ENCODE results near the gene AIFM1. TPM values are rescaled to one million over a fixed set of nuclear protein-coding genes. Genes with fewer than 3 reads are reported as not detected.

Gene AIFM1
- total RNA-seq, 6 donors from 2014 or later = 14.1 to 29.5 (median 21.9) TPM

DNA sequence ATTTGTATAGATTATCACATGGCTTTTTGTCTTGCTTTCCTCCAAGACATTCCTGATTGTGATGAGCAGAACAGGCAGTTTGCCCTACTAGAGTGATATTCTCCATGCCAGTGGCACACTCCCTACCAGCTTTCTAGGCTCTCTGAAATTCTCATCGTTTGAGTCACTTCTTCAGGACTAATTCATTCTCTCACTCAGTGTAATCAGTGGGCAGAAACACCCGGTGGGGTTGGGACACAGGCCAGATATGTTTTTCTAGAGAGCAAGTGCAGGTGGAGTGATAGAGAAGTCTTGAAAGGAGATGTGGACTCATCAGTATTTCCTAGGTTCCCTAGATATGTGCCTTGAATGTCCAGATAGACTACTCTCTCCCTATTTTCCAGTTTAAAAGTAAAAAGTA, 19.2 kb upstream of the AIFM1 start:
- ATAC-seq (ENCODE audit: low FRiP score in 2 of 2) = no peak
- Histone ChIP-seq H3K36me3 (no peaks in the 10 kb centered on the region), H3K27ac (no peak overlapping the region), H3K9me3 (no peaks in the 10 kb centered on the region), H3K4me3 (no peak overlapping the region), H3K27me3 (no peaks in the 10 kb centered on the region), H3K4me1 (no peaks in the 10 kb centered on the region)
- WGBS, 2 donors = 27 to 40% methylated on average over 2 of the region's 2 CpGs
- TF ChIP-seq, protein P1, sequence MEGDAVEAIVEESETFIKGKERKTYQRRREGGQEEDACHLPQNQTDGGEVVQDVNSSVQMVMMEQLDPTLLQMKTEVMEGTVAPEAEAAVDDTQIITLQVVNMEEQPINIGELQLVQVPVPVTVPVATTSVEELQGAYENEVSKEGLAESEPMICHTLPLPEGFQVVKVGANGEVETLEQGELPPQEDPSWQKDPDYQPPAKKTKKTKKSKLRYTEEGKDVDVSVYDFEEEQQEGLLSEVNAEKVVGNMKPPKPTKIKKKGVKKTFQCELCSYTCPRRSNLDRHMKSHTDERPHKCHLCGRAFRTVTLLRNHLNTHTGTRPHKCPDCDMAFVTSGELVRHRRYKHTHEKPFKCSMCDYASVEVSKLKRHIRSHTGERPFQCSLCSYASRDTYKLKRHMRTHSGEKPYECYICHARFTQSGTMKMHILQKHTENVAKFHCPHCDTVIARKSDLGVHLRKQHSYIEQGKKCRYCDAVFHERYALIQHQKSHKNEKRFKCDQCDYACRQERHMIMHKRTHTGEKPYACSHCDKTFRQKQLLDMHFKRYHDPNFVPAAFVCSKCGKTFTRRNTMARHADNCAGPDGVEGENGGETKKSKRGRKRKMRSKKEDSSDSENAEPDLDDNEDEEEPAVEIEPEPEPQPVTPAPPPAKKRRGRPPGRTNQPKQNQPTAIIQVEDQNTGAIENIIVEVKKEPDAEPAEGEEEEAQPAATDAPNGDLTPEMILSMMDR (IDR thresholded peaks at IDR 0.05) = no peak
- TF ChIP-seq POLR2AphosphoS5 (IDR thresholded peaks at IDR 0.05) (no peak), POLR2A (IDR thresholded peaks at IDR 0.05) (no peak), EP300 (IDR thresholded peaks at IDR 0.05) (no peak)
- DNase-seq = no peak

DNA sequence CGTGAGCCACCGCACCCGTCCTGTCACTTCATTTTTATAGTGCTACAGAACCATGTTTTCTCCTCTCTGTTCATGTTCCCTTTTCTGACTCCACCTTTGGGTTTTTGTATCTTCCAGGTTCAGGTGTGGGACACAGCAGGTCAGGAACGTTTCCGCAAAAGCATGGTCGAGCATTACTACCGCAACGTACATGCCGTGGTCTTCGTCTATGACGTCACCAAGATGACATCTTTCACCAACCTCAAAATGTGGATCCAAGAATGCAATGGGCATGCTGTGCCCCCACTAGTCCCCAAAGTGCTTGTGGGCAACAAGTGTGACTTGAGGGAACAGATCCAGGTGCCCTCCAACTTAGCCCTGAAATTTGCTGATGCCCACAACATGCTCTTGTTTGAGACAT, 18.5 kb upstream of the AIFM1 start:
- Histone ChIP-seq H3K36me3 (no peaks in the 10 kb centered on the region), H3K27me3 (no peaks in the 10 kb centered on the region), H3K9me3 (no peaks in the 10 kb centered on the region), H3K27ac (no peak overlapping the region), H3K4me3 (no peak overlapping the region), H3K4me1 (no peaks in the 10 kb centered on the region)
- TF ChIP-seq, protein P1 (IDR thresholded peaks at IDR 0.05) = no peak
- no peak for TF ChIP-seq POLR2A (IDR thresholded peaks at IDR 0.05)
- TF ChIP-seq POLR2AphosphoS5 (IDR thresholded peaks at IDR 0.05) = no peak
- TF ChIP-seq EP300 (IDR thresholded peaks at IDR 0.05) = no peak
- 92 to 97% methylated on average over 11 of the region's 11 CpGs for WGBS, 2 donors
- ATAC-seq (ENCODE audit: low FRiP score in 2 of 2) (no peak), DNase-seq (no peak)

DNA sequence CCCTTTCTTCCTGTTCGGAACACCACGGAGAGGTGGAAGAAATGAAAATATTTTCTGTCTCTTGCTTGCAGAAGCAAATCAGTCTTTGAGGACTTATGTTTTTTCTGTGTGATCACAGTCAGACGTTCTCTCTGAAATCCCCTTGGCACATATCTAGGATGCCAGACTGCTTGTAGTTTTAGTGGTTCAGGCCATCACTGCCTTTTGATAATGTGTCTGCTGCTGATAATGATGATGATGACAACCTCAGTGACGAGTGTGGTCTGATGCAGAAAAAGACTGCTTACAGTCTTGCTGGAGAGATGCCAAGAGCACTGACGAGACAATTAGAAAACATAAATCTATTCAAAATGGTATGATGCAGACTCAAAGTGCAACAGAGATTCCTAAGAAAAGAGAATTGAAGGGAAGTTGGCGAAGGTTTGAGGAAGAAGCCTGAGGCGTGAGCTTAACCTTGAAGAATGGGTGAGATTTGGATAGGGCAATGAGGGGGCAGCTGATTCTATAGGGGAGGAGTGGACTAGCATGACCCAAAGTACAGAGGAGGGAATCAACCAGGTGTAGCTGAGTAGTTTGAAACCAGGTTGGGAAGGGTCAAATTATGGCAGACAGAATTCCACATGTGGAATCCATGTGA, 14.1 kb upstream of the AIFM1 start:
- no peaks in the 10 kb centered on the region for H3K27me3 ChIP-seq
- H3K4me3 ChIP-seq = no peak overlapping the region
- no peaks in the 10 kb centered on the region for H3K36me3 ChIP-seq
- no peak for DNase-seq
- no peak for ATAC-seq (ENCODE audit: low FRiP score in 2 of 2)
- H3K9me3 ChIP-seq = no peaks in the 10 kb centered on the region
- peaks cover 0 to under 1% (median 0%) of the 10 kb centered on the region in 4 donors for H3K4me1 ChIP-seq
- no peak overlapping the region for H3K27ac ChIP-seq
- TF ChIP-seq EP300 (IDR thresholded peaks at IDR 0.05) (no peak), POLR2A (IDR thresholded peaks at IDR 0.05) (no peak), POLR2AphosphoS5 (IDR thresholded peaks at IDR 0.05) (no peak)
- TF ChIP-seq, protein P1 (IDR thresholded peaks at IDR 0.05) = no peak
- WGBS, 2 donors = 48 to 51% methylated on average over 6 to 7 of the region's 7 CpGs

DNA sequence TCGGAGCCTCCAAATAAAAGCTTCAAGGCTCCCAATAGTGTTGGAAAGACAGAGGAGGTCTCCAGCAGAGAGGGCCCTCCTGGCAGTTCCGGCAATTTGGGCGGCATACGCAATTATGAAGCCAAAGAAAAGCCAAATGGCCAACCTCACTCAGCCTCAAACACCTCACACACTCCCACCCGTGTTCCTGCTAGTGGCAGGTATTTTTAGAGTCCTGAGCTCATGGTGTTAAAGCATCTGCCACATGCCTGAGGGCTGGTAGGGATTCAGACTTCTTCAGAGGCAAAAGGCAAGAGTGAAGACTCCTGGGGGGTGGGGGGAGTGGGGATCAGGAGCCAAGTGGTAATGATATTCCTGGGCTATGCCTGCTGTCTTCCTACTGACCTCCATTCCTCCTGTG, 13.5 kb upstream of the AIFM1 start:
- TF ChIP-seq POLR2A (IDR thresholded peaks at IDR 0.05) (no peak), POLR2AphosphoS5 (IDR thresholded peaks at IDR 0.05) (no peak), EP300 (IDR thresholded peaks at IDR 0.05) (no peak)
- TF ChIP-seq, protein P1 (IDR thresholded peaks at IDR 0.05) = no peak
- no peaks in the 10 kb centered on the region for H3K9me3 ChIP-seq
- DNase-seq (no peak), ATAC-seq (ENCODE audit: low FRiP score in 2 of 2) (no peak)
- 66 to 85% methylated on average over 5 of the region's 5 CpGs for WGBS, 2 donors
- no peak overlapping the region for H3K27ac ChIP-seq
- no peaks in the 10 kb centered on the region for H3K27me3 ChIP-seq
- no peak overlapping the region for H3K4me3 ChIP-seq
- no peaks in the 10 kb centered on the region for H3K36me3 ChIP-seq
- peaks cover 3 to 5% (median 4%) of the 10 kb centered on the region in 4 donors for H3K4me1 ChIP-seq

DNA sequence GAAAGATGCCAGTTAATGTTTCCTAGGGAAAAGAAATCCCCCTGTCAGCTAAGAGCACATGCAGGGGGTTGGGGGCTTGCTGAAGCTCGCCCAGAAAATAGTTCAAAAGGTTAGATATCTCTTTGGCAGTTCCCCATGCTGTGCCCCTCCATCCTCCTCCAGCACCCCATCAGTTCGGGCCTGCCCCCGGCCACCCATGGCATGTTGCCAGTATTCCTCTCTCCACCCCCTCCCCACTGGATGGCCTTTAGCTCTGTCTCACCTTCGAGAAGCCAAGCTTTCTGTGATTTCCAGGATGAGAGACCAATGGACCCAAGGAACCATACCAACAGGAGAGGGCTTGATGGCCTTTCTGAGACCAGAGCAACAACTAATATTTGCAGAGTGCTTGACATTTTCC, 11.3 kb upstream of the AIFM1 start:
- ATAC-seq (ENCODE audit: low FRiP score in 2 of 2) (no peak), DNase-seq (no peak)
- Histone ChIP-seq H3K27ac (no peak overlapping the region), H3K4me3 (no peak overlapping the region), H3K4me1 (peaks cover 3 to 8% (median 6%) of the 10 kb centered on the region in 4 donors), H3K36me3 (no peaks in the 10 kb centered on the region), H3K9me3 (no peaks in the 10 kb centered on the region), H3K27me3 (no peaks in the 10 kb centered on the region)
- no peak for TF ChIP-seq POLR2AphosphoS5 (IDR thresholded peaks at IDR 0.05)
- no peak for TF ChIP-seq EP300 (IDR thresholded peaks at IDR 0.05)
- TF ChIP-seq, protein P1 (IDR thresholded peaks at IDR 0.05) = no peak
- TF ChIP-seq POLR2A (IDR thresholded peaks at IDR 0.05) = no peak
- 73% methylated on average over 4 of the region's 4 CpGs; no CpG with 5 or more reads in 1 of the 2 donors for WGBS, 2 donors

Data from upper lobe of left lung (tissue), 6 donors.